Measurements from ENCODE around the gene ADCY3.

Gene ADCY3

GRCh38 chr2:24917731-24918325 lies 2.2 kb downstream of the ADCY3 start:
- no peaks in the 10 kb centered on the region for H3K9me3 Mint-ChIP-seq
- peak overlapping the region in 1 of 2 donors; percentile 73 for H3K27ac Mint-ChIP-seq
- no peaks in the 10 kb centered on the region for H3K27me3 Mint-ChIP-seq
- peak overlapping the region; percentile 84 to 88 for H3K4me3 Mint-ChIP-seq
- DNase-seq (no peak), ATAC-seq (no peak)
- H3K4me1 Mint-ChIP-seq = peaks cover 70% of the 10 kb centered on the region

- no peaks in the 10 kb centered on the region for H3K27me3 Mint-ChIP-seq
- H3K4me3 Mint-ChIP-seq = peak overlapping the region; percentile 84 to 88
- peaks cover 73% of the 10 kb centered on the region for H3K4me1 Mint-ChIP-seq
- ATAC-seq (peak; percentile 64), DNase-seq (peak; percentile 52 to 66)
- H3K9me3 Mint-ChIP-seq = no peaks in the 10 kb centered on the region
- peak overlapping the region in 1 of 2 donors; percentile 20 for H3K27ac Mint-ChIP-seq
Observed at GRCh38 chr2:24917086-24917485, 3.0 kb downstream of the ADCY3 start.

- no peak for DNase-seq
- no peaks in the 10 kb centered on the region for H3K9me3 Mint-ChIP-seq
Observed at GRCh38 chr2:24915796-24916195, 4.2 kb downstream of the ADCY3 start.

DNA sequence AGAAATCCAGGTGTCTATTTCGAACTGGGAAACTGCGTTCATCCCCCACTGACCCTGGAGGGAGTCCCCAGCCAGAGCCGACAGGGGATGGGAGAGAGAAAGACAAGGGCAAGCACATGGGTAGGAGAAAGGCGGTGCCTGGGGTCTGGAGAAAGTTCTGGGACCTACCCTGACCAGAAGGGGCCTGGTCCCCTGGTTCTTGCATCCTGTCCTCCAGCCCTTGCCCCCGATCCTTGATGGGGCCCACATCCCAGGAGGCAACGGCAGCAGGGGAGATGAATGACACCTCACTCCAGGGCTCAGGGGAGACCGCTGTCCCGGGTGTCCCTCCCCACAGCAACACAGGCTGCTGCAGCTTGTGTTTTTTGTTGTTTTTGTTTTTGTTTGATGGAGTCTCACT lies 4.9 kb downstream of the ADCY3 start:
- peaks cover 69% of the 10 kb centered on the region for H3K4me1 Mint-ChIP-seq
- no peak for DNase-seq
- H3K27ac Mint-ChIP-seq = no peak overlapping the region
- no peak for ATAC-seq
- H3K27me3 Mint-ChIP-seq = no peaks in the 10 kb centered on the region
- no peaks in the 10 kb centered on the region for H3K9me3 Mint-ChIP-seq
- H3K4me3 Mint-ChIP-seq = no peak overlapping the region

More at GRCh38 chr2:24915796-24916195, 4.2 kb downstream of the ADCY3 start:
- ATAC-seq = no peak
- H3K4me1 Mint-ChIP-seq = peaks cover 73% of the 10 kb centered on the region
- H3K27me3 Mint-ChIP-seq = no peaks in the 10 kb centered on the region
- H3K27ac Mint-ChIP-seq = no peak overlapping the region
- no peak overlapping the region for H3K4me3 Mint-ChIP-seq

DNA sequence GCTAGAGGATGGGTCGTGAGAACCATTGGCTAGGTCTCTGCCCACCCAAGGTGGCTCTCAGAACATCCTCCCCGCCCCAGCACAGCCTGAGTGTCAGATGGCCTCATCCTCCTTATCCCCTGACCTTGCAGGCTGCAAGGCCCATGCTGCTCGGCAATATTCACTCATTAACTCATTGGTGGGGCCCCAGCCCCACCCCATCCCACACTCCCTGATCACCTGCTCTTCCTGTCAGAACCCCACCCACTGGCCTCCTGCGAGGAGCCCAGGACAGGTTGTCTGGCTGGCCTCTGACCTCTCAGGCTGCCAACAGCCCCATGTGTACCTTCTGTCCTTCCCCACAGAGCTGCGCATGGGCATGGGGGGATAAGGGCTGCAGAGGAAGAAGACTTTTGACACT lies 5.3 kb downstream of the ADCY3 start:
- Mint-ChIP-seq H3K27me3 (no peaks in the 10 kb centered on the region), H3K27ac (no peak overlapping the region), H3K9me3 (no peaks in the 10 kb centered on the region), H3K4me1 (peaks cover 69% of the 10 kb centered on the region), H3K4me3 (no peak overlapping the region)
- ATAC-seq (no peak), DNase-seq (no peak)

DNA sequence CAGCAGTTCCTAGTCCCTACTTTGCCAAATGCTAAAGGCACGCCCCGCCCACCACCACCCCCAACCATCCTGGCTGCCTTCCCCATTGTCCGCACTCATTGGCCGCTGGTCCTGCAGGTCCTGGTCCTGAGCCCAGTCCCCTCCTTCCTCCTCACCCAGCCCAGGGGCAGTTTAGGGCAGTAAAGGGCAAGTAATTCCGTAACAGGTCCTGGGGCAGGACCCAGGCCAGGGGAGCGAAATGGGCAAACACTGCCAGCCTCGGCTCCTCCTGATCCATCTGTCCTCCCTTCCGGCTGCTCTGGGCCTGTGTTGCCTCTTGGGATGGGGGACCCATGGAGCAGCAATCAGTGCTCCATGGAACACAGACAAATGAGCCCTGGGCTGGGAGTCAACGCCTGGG lies 6.1 kb downstream of the ADCY3 start:
- no peaks in the 10 kb centered on the region for H3K9me3 Mint-ChIP-seq
- H3K27me3 Mint-ChIP-seq = no peaks in the 10 kb centered on the region
- DNase-seq = no peak
- peaks cover 68% of the 10 kb centered on the region for H3K4me1 Mint-ChIP-seq
- ATAC-seq = no peak
- H3K27ac Mint-ChIP-seq = no peak overlapping the region
- no peak overlapping the region for H3K4me3 Mint-ChIP-seq

- Mint-ChIP-seq H3K27me3 (no peaks in the 10 kb centered on the region), H3K4me3 (no peak overlapping the region), H3K4me1 (peaks cover 64% of the 10 kb centered on the region), H3K9me3 (no peaks in the 10 kb centered on the region), H3K27ac (no peak overlapping the region)
- no peak for ATAC-seq
- no peak for DNase-seq
Observed at GRCh38 chr2:24912986-24913385, 7.1 kb downstream of the ADCY3 start.

- H3K9me3 Mint-ChIP-seq = no peaks in the 10 kb centered on the region
- no peak overlapping the region for H3K4me3 Mint-ChIP-seq
- no peak for DNase-seq
Observed at GRCh38 chr2:24912523-24912922, 7.5 kb downstream of the ADCY3 start.

DNA sequence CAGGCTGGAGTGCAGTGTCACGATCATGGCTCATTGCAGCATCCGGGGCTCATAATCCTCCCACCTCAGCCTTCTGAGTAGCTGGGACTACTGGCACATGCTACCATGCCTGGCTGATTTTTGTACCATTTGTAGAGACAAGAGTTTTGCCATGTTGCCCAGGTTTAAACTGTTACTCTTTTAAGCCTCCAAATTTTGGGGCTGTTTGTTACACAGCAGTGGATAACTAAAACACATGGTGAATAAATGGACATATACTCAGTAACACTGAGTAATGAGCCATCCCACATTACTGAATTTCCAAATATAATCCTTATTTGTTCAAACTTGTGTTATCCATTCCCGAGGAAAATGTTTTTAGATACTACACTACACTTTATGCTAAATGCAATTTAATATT lies 9.8 kb downstream of the ADCY3 start:
- no peak overlapping the region for H3K27ac Mint-ChIP-seq
- DNase-seq = no peak
- H3K27me3 Mint-ChIP-seq = no peaks in the 10 kb centered on the region
- no peak for ATAC-seq
- H3K4me1 Mint-ChIP-seq = peaks cover 46% of the 10 kb centered on the region
- no peaks in the 10 kb centered on the region for H3K9me3 Mint-ChIP-seq
- no peak overlapping the region for H3K4me3 Mint-ChIP-seq

More at GRCh38 chr2:24912523-24912922, 7.5 kb downstream of the ADCY3 start:
- no peak for ATAC-seq
- H3K27ac Mint-ChIP-seq = no peak overlapping the region
- no peaks in the 10 kb centered on the region for H3K27me3 Mint-ChIP-seq
- peaks cover 61% of the 10 kb centered on the region for H3K4me1 Mint-ChIP-seq

- DNase-seq (no peak), ATAC-seq (no peak)
- H3K9me3 Mint-ChIP-seq = no peaks in the 10 kb centered on the region
- H3K4me3 Mint-ChIP-seq = no peak overlapping the region
- no peaks in the 10 kb centered on the region for H3K27me3 Mint-ChIP-seq
- peaks cover 41% of the 10 kb centered on the region for H3K4me1 Mint-ChIP-seq
- no peak overlapping the region for H3K27ac Mint-ChIP-seq
Observed at GRCh38 chr2:24909555-24910177, 10.4 kb downstream of the ADCY3 start.

- H3K4me3 Mint-ChIP-seq = no peak overlapping the region
- H3K27ac Mint-ChIP-seq = no peak overlapping the region
- no peak for ATAC-seq
- no peaks in the 10 kb centered on the region for H3K27me3 Mint-ChIP-seq
- DNase-seq = no peak
- H3K9me3 Mint-ChIP-seq = no peaks in the 10 kb centered on the region
- peaks cover 35% of the 10 kb centered on the region for H3K4me1 Mint-ChIP-seq
Observed at GRCh38 chr2:24908461-24908901, 11.6 kb downstream of the ADCY3 start.

DNA sequence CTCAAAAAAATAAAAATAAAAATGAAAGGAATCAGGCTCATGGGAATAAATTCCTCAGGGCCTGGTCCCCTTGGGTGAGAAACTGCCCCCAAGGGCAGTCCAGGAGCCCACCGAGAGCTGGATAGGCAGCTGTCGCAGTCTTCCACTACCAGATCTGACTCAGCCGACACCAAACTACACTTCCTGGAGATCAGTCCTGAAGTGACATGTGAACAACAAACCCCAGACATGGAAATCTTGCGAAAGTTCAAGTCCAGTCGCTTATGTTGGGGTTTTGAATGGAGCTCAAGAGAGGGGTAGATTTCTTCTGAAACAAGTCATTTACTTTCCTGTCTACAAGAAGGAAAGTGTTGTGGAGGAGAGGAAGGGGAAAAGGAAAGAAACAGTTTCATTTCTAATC lies 12.9 kb downstream of the ADCY3 start:
- H3K27ac Mint-ChIP-seq = peak overlapping the region in 1 of 2 donors; percentile 64
- DNase-seq = no peak
- no peak overlapping the region for H3K4me3 Mint-ChIP-seq
- peaks cover 26% of the 10 kb centered on the region for H3K4me1 Mint-ChIP-seq
- H3K27me3 Mint-ChIP-seq = no peaks in the 10 kb centered on the region
- ATAC-seq = no peak
- no peaks in the 10 kb centered on the region for H3K9me3 Mint-ChIP-seq

DNA sequence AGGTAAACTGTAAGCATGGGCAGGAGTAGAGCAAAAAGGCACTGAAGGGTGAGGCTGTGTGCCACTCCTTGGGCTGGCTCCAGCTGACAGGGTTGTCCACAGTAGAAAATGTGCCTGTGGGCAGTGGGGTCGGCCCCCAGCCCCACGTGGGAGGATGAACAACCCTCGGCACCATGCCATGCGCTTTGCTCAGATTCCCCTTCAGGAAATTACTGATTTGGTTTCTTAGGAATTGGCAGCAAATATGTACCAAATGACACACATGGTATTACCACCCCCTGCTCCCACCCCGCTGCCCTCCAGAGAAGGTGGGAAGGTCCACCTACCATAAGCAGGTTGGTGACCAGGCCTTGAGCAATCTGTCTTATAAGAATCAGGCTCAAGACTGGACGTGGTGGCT lies 13.6 kb downstream of the ADCY3 start:
- H3K4me3 Mint-ChIP-seq = no peak overlapping the region
- H3K27ac Mint-ChIP-seq = peak overlapping the region in 1 of 2 donors; percentile 78
- H3K4me1 Mint-ChIP-seq = peaks cover 22% of the 10 kb centered on the region
- ATAC-seq (no peak), DNase-seq (no peak)
- no peaks in the 10 kb centered on the region for H3K27me3 Mint-ChIP-seq
- no peaks in the 10 kb centered on the region for H3K9me3 Mint-ChIP-seq

- ATAC-seq = no peak
- H3K9me3 Mint-ChIP-seq = peaks cover 0 to 8% of the 10 kb centered on the region in 2 donors
- peaks cover 13% of the 10 kb centered on the region for H3K4me1 Mint-ChIP-seq
- no peaks in the 10 kb centered on the region for H3K27me3 Mint-ChIP-seq
- no peak for DNase-seq
- H3K27ac Mint-ChIP-seq = no peak overlapping the region
- H3K4me3 Mint-ChIP-seq = no peak overlapping the region
Observed at GRCh38 chr2:24903161-24904103, 16.6 kb downstream of the ADCY3 start.

DNA sequence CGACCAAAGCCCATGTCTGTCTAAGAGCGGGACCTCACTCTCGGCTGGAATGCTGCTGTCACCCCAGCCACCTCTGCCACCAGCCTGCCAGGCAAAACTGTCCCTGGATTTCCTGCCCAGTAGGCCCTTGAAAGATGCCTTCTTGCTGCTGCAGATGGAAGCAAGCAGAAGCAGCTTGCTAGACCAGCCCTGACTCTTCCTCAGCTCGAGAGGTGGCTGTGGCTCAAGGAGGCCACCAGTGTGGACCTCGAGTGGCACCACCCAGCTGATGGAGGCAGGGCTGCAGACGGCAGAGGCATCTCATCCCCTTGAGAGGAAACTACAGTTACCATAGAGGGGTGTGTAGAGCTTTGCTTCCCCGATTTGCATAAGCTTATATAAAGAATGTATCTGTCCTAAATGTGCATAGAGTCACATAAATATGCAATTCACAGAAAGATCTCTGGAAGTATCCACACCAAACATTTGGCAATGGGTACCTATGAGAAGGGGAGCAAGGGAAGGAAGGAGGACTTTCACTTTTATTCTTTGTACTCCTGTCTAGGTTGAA lies 20.6 kb downstream of the ADCY3 start:
- peaks cover 5% of the 10 kb centered on the region for H3K4me1 Mint-ChIP-seq
- DNase-seq (no peak), ATAC-seq (no peak)
- H3K4me3 Mint-ChIP-seq = no peak overlapping the region
- H3K9me3 Mint-ChIP-seq = peaks cover 19 to 48% of the 10 kb centered on the region in 2 donors
- no peaks in the 10 kb centered on the region for H3K27me3 Mint-ChIP-seq
- peak overlapping the region in 1 of 2 donors; percentile 76 for H3K27ac Mint-ChIP-seq
